ENCODE measurements around the gene TNS4.

TNS4 gene

DNA sequence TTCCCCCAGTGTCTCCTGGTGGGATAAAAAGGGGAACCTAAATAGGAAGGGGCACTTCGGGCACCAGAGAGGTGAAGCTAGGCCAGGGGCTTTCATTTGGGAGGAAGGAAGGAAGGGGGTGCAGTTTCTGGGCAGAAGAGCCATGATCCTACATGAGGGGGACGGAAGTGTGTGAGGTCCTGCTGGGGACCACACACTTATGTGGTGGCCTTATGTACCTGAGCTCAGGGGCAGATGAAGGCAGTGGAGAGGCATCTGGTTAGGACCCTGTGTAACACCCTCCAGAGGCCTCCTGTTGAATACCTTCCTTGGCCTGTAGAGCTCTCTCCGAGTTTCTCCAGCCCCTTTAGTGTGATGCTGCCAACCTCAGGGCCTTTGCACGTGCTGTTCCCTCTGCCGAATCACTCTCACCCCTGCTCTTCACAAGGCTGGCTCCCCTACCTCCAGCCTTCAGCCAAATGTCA, 37.0 kb downstream of the TNS4 start:
- TF ChIP-seq FOXM1 (IDR thresholded peaks at IDR 0.05; ENCODE audit: borderline replicate concordance, low read depth) (no peak), TEAD4 (IDR thresholded peaks at IDR 0.05) (no peak), NFIC (IDR thresholded peaks at IDR 0.05) (no peak), EGR1 (IDR thresholded peaks at IDR 0.05) (no peak)

GRCh38 chr17:40463122-40463550, 38.3 kb downstream of the TNS4 start:
- TF ChIP-seq CREB1 (IDR thresholded peaks at IDR 0.05; ENCODE audit: low read depth) (no peak), EGR1 (IDR thresholded peaks at IDR 0.05) (no peak), TCF12 (IDR thresholded peaks at IDR 0.05; ENCODE audit: low read depth) (no peak), CEBPB (IDR thresholded peaks at IDR 0.05) (no peak), NFIC (IDR thresholded peaks at IDR 0.05) (no peak), RAD21 (IDR thresholded peaks at IDR 0.05; ENCODE audit: low read depth) (no peak), REST (IDR thresholded peaks at IDR 0.05; ENCODE audit: low read depth) (no peak)
- TF ChIP-seq, protein P1, sequence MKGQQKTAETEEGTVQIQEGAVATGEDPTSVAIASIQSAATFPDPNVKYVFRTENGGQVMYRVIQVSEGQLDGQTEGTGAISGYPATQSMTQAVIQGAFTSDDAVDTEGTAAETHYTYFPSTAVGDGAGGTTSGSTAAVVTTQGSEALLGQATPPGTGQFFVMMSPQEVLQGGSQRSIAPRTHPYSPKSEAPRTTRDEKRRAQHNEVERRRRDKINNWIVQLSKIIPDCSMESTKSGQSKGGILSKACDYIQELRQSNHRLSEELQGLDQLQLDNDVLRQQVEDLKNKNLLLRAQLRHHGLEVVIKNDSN (IDR thresholded peaks at IDR 0.05) = no peak

- TF ChIP-seq CREB1 (IDR thresholded peaks at IDR 0.05; ENCODE audit: low read depth) = no peak
- no peak for TF ChIP-seq YY1 (IDR thresholded peaks at IDR 0.05; ENCODE audit: low read depth)
- TF ChIP-seq ZBTB7A (IDR thresholded peaks at IDR 0.05; ENCODE audit: low read depth) = no peak
- TF ChIP-seq REST (IDR thresholded peaks at IDR 0.05; ENCODE audit: low read depth) = no peak
- no peak for TF ChIP-seq TAF1 (IDR thresholded peaks at IDR 0.05; ENCODE audit: low read depth)
- no peak for TF ChIP-seq RAD21 (IDR thresholded peaks at IDR 0.05; ENCODE audit: low read depth)
- TF ChIP-seq CEBPB (IDR thresholded peaks at IDR 0.05) = no peak
- TF ChIP-seq NFIC (IDR thresholded peaks at IDR 0.05) = no peak
- TF ChIP-seq TEAD4 (IDR thresholded peaks at IDR 0.05) = no peak
- TF ChIP-seq, protein P1 (IDR thresholded peaks at IDR 0.05) = no peak
- TF ChIP-seq, protein P2, sequence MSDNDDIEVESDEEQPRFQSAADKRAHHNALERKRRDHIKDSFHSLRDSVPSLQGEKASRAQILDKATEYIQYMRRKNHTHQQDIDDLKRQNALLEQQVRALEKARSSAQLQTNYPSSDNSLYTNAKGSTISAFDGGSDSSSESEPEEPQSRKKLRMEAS (IDR thresholded peaks at IDR 0.05) = no peak
- TF ChIP-seq EP300 (IDR thresholded peaks at IDR 0.05; ENCODE audit: borderline replicate concordance) = no peak
- no peak for TF ChIP-seq TCF12 (IDR thresholded peaks at IDR 0.05; ENCODE audit: low read depth)
Measured at GRCh38 chr17:40462343-40463121, 38.9 kb downstream of the TNS4 start.

- TF ChIP-seq NFIC (IDR thresholded peaks at IDR 0.05) = no peak
- no peak for TF ChIP-seq TCF12 (IDR thresholded peaks at IDR 0.05; ENCODE audit: low read depth)
- no peak for TF ChIP-seq EP300 (IDR thresholded peaks at IDR 0.05; ENCODE audit: borderline replicate concordance)
- TF ChIP-seq REST (IDR thresholded peaks at IDR 0.05; ENCODE audit: low read depth) = no peak
- TF ChIP-seq, protein P1 (IDR thresholded peaks at IDR 0.05) = no peak
- no peak for TF ChIP-seq TEAD4 (IDR thresholded peaks at IDR 0.05)
- no peak for TF ChIP-seq CREB1 (IDR thresholded peaks at IDR 0.05; ENCODE audit: low read depth)
- no peak for TF ChIP-seq CEBPB (IDR thresholded peaks at IDR 0.05)
- TF ChIP-seq RAD21 (IDR thresholded peaks at IDR 0.05; ENCODE audit: low read depth) = no peak
- no peak for TF ChIP-seq YY1 (IDR thresholded peaks at IDR 0.05; ENCODE audit: low read depth)
- TF ChIP-seq TAF1 (IDR thresholded peaks at IDR 0.05; ENCODE audit: low read depth) = no peak
- TF ChIP-seq FOXM1 (IDR thresholded peaks at IDR 0.05; ENCODE audit: borderline replicate concordance, low read depth) = no peak
- TF ChIP-seq, protein P2 (IDR thresholded peaks at IDR 0.05) = no peak
Measured at GRCh38 chr17:40461732-40462342, 39.6 kb downstream of the TNS4 start.
